ENCODE measurements around the gene RPLP1.
A peak's percentile ranks its signal among the peaks of the same experiment; 100 is the strongest.
"Not testable (repeated sequence)": the region's sequence is repeated elsewhere in the genome, so short reads cannot be mapped to it uniquely, and the experiment has no call there.

The RPLP1 gene

DNA sequence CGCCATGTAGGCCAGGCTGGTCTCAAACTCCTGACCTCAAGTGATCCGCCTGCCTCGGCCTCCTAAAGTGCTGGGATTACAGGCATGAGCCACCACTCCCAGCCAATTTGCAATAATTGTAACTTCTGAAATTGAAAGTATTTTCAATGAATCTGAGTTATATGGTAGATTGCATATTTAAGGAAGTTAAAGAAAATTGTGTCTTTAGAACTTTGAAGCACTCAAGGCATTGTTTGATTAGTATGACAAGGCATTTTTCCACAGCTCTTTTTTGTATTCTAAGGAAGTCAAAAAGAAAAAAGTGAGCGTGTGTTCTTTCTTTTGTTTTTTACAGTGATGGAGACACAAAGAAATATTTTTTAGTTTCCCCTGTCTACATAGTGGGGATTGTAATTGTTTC lies 15.7 kb upstream of the RPLP1 start:
- FAIRE-seq (no peak), DNase-seq (ENCODE audit: low spot score) (no peak)

GRCh38 chr15:69439623-69440022 lies 13.0 kb upstream of the RPLP1 start:
- FAIRE-seq (no peak), DNase-seq (ENCODE audit: low spot score) (no peak)

DNA sequence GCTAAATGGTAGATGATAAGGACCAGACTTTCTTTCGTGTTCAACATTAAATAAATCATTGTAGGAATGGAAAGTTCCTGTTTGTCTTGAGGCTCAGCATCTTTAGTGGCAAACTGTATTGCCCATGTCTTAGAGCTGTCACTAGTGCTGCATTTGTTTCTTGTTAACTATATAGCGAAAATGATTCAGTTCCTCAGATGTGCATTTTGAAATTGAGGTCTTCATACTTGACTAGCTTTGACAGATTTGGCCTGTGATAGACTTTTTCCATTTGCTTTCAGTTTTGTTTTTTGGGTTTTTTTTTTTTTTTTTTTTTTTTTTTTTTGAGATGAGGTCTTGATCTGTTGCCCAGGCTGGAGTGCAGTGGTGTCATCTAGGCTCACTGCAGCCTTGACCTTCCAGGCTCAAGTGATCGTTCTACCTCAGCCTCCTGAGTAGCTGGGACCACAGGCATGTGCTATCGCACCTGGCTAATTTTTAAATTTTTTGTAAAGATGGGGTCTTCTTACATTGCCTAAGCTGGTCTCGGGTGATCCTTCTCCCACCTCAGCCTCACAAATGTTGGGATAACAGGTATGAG lies 9.5 kb upstream of the RPLP1 start:
- FAIRE-seq: no peak
- DNase-seq (ENCODE audit: low spot score): no peak

- DNase-seq (ENCODE audit: low spot score) (no peak), FAIRE-seq (no peak)
Observed at GRCh38 chr15:69444686-69445085, 7.9 kb upstream of the RPLP1 start.

DNA sequence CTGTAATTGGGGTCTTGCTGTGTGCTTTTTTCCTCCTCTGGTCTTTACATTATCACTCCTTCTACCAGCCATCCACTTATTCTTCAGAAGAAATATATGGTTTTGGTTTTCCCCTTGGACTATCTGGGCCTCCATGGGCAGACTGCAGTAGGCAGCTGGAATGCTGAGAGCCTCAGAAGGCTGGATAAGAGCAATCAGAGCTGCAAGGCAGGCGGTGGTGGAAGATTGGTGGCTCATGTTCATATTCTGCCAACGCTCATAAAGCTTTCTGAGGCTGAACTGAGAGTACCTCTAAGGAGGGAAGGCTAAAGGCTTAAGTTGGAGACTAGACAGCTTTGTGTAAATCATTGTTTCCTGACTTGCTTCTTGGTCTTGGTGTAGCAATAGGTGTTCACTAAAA lies 5.7 kb upstream of the RPLP1 start:
- FAIRE-seq: no peak

GRCh38 chr15:69450221-69450620 lies 2.4 kb upstream of the RPLP1 start:
- not testable (repeated sequence) for DNase-seq (ENCODE audit: low spot score); FAIRE-seq

More for the DNA sequence above, 5.7 kb upstream of the RPLP1 start:
- no peak for DNase-seq (ENCODE audit: low spot score)

DNA sequence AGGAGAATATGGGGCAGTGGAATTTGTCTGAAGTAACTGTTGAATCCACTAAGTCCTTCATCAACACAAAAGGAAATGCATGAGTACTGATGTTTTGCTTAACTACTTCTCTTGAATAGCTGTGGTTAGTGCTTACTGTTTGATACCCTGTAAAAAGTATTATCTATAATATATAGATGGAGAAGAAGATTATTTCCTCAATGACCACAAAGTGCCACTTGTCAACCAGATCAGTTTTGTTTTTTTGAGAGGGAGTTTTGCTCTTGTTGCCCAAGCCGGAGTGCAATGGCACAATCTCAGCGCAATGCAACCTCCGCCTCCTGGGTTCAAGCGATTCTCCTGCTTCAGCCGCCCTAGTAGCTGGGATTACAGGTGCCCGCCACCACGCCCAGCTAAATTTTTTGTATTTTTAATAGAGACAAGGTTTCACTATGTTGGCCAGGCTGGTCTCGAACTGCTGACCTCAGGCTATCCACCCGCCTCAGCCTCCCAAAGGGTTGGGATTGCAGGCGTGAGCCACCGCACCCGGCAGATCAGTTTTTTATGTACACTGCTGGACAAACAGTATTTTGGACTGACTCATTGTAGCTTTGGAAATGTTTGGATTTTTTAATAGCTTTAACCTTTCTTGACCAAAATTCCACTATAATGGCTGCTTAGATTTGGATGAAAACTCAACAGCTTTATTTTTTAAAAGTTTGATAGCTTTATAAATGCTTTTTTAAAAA lies 1.5 kb upstream of the RPLP1 start:
- DNase-seq (ENCODE audit: low spot score) (no peak), FAIRE-seq (no peak)

DNA sequence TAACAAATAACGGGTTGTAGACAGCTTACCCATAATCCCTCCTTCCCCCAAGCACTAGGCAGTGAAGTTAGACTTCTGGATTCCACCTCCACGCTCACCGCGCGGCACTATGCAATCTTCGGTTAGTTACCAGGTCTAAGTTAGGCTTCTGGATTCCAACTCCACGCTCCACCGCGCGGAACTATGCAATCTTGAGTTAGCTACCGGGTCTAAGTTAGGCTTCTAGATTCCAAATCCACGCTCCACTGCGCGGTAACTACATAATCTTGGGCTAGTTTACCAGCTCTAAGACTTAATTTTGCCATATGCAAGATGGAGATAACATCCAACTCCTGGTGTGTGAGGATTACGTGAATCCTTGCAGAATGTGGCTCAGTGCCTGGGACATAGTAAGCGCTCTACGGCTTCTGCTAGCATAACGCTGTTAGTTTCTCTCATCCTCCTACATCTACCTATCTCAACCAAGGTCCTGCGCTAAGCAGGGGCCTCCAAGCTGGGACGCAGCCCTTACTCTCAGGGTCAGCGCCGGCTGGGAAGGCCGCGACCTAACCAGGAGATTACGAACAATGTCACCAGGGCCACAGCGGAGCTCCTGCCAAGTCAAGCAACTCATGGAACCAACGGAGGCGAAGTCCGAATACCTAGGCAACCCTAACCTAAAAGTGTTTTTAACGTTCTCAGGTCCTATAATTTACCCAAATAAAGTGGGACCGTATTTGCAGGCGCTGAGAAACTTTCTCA lies 497 bp upstream of the RPLP1 start:
- DNase-seq (ENCODE audit: low spot score) (no peak), FAIRE-seq (no peak)

DNA sequence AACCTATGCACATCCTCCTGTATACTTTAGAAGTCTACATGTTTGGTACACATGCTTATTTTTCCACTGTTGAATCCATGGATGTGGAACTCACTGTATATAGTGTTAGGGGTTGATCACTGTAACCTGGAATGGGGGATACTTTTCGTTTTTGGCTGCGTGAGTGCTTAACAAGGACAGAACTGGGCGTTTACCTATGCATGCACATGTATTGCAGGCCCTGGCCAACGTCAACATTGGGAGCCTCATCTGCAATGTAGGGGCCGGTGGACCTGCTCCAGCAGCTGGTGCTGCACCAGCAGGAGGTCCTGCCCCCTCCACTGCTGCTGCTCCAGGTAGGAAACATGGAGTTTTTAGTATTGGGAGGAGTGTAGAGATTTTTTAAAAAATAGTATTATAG lies 2.3 kb downstream of the RPLP1 start:
- no peak for DNase-seq (ENCODE audit: low spot score)

DNA sequence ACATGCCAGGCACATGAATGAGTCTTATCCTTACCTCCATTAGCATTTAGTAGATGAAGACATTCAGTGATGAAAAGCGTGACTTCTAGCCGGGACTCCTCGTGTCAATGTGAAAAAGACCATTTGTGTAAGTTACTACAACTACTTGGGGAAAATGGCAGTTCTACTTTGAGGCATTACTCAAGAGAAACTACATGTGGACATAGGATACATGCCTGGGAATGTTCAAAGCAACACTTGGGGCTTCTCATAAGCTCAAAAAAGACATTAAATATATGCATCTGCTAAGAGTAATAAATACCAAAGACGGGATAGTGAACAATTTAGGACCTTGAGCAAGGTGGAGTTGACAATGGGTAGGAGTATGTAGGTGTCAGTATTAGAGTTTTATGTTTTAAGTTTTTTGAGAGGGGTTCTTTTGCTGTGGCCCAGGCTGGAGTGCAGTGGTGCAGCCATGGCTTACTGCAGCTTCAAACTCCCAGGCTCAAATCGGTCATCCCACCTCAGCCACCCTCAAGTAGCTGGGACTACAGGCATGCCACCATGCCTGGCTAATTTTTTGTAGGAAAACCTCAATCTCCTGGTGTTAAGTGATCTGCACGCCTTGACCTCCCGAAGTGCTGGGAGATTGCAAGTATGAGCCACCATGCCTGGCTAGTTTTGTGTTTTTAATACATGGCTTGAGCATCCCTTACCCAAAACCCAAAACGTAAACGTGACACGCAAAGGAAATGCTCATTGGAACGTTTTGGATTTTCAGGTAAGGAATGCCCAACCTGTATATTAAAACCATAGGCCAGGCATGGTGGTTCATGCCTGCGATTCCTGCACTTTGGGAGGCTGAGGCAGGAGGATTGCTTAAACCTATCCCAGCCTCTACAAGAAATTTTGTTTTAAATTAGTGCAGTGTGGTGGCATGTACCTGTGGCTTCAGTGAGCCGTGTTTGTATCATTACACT lies 3.9 kb downstream of the RPLP1 start:
- FAIRE-seq (no peak), DNase-seq (ENCODE audit: low spot score) (no peak)

More for the DNA sequence above, 2.3 kb downstream of the RPLP1 start:
- no peak for FAIRE-seq

GRCh38 chr15:69457304-69458280 lies 5.0 kb downstream of the RPLP1 start:
- FAIRE-seq (no peak), DNase-seq (ENCODE audit: low spot score) (no peak)

- DNase-seq (ENCODE audit: low spot score) (no peak), FAIRE-seq (no peak)
Observed at GRCh38 chr15:69459066-69459465, 6.4 kb downstream of the RPLP1 start.

DNA sequence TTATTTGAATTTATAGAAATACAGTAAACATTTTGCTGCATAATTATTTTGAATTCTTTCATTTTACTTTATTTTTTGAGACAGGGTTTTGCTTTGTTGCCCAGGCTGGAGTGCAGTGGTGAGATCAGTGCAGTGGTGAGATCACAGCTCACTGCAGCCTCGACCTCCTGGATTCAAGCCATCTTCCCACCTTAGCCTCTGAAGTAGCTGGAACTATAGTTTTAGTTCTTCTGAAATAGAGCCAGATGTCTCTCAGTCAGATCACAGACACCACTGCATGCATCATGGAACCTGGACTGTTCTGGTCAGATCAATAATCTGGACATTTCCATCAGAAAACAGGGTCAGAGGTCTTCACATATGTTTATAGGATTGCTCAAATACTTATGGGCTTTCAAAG lies 7.9 kb downstream of the RPLP1 start:
- no peak for FAIRE-seq

DNA sequence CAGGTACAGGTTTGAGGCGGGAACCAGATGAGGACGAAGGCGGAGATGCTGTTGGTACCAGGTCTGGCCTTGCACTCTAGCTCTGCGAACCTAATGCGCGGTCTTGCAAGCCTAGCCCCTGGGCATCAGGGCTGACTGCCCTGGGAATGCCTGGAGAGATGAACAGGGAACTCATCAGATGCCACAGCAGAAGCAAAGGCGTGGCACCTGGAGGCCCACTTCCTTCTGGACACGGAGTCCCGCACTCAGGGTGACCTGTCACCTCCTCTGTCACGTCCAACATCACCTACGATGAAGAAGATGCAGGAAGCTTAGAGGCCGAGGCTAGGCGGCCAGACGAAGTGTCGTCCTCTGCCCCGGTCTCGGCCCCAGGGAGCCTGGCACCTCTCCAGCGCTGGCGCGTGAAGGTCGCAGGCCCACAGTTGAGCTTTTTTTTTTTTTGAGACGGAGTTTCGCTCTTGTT lies 9.4 kb downstream of the RPLP1 start:
- FAIRE-seq: no peak
- no peak for DNase-seq (ENCODE audit: low spot score)

More for the DNA sequence above, 7.9 kb downstream of the RPLP1 start:
- DNase-seq (ENCODE audit: low spot score): no peak

DNA sequence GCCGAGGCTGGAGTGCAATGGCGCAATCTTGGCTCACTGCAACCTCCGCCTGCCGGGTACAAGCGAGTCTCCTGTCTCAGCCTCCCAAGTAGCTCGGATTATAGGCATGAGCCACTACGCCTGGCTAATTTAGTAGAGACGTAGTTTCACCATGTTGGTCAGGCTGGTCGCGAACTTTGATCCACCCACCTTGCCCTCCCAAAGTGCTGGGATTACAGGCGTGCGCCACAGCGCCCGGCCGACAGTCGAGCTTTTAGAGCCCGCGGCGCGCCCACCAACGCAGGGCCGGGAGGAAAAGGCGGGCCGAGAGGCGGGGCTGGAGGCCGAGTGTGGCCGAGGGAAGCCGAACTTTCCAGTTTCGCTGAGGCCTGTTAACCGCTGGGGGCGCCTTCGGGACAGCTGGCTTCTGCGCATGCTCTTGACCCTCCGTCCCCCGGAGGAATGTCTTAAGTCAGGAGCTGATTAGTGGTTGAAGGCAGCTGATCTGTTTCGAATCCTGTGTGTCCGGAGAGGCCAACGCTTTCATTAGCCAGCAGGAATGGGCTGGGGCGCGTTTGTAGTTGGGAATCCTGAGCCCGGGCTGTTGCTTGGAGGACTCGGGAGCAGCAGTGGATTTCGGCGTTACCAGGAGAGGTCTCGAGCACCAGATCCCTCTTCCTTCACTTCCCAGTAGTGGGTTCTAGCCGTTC lies 10.0 kb downstream of the RPLP1 start:
- DNase-seq (ENCODE audit: low spot score) (peak; percentile 99), FAIRE-seq (peak; percentile 90)

GRCh38 chr15:69463182-69463756 lies 10.7 kb downstream of the RPLP1 start:
- DNase-seq (ENCODE audit: low spot score) (no peak), FAIRE-seq (no peak)

DNA sequence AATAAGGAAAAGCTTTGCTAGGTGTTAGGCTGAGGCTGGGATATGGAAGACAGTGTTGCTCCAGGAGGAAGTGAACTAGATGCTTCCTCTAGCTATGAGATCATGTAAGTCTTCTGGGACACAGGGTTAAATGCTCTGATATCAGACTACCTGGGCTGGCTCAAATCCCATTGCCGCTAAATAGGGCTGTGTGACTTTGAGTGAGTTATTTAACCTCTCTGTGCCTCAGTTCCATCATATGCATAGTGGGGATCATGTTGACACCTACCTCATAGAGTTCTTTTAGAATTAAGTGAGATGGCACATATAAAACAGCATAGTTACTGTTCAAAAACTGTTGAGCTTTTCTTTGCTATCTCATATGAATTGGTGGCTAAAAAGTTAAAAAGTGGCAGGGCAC lies 12.6 kb downstream of the RPLP1 start:
- DNase-seq (ENCODE audit: low spot score) (no peak), FAIRE-seq (no peak)

GRCh38 chr15:69466733-69467132 lies 14.1 kb downstream of the RPLP1 start:
- DNase-seq (ENCODE audit: low spot score) (no peak), FAIRE-seq (no peak)

- FAIRE-seq: no peak
- DNase-seq (ENCODE audit: low spot score): no peak
Observed at GRCh38 chr15:69467636-69468035, 15.0 kb downstream of the RPLP1 start.

All from urothelium cell line (cell line).